Suprapubic skin (tissue), 4 donors: ENCODE data around the gene ZDHHC14. TPM values are rescaled to one million over a fixed set of nuclear protein-coding genes. Genes with fewer than 3 reads are reported as not detected.
"Not testable (repeated sequence)": the region's sequence is repeated elsewhere in the genome, so short reads cannot be mapped to it uniquely, and the experiment has no call there.

Experiments
- DNase-seq, 2 donors: peaks; one replicate each; pipeline ENCODE4 v3.0.0-alpha.2; 2019; ENCODE audit warnings: low spot score in 2 of 2
- H3K27ac ChIP-seq: fragments of 200-600 bp; sonication (generic); one replicate; pipeline ENCODE4 v1.5.1; 2019
- H3K27me3 ChIP-seq: fragments of 200-600 bp; sonication (generic); one replicate; pipeline ENCODE4 v1.5.1; 2019
- H3K36me3 ChIP-seq: fragments of 200-600 bp; sonication (generic); one replicate; pipeline ENCODE4 v1.5.1; 2019
- H3K4me1 ChIP-seq: fragments of 200-600 bp; sonication (generic); one replicate; pipeline ENCODE4 v1.5.1; 2019
- H3K4me3 ChIP-seq: fragments of 200-600 bp; sonication (generic); one replicate; pipeline ENCODE4 v1.5.1; 2019; ENCODE audit warnings: mild to moderate bottlenecking
- H3K9me3 ChIP-seq: fragments of 200-600 bp; sonication (generic); one replicate; pipeline ENCODE4 v1.5.1; 2019
- EP300 ChIP-seq: sonication (generic); formaldehyde crosslinking; IDR thresholded peaks from one replicate; pipeline ENCODE4 v1.6.1; 2017; ENCODE audit warnings: antibody characterized with exemption
- POLR2A ChIP-seq, 2 donors: fragments of 450-650 bp; IDR thresholded peaks; one replicate each; pipeline ENCODE4 v1.6.1; 2017; ENCODE audit warnings: antibody characterized with exemption in 2 of 2, mild to moderate bottlenecking in 2 of 2, moderate library complexity in 2 of 2
- POLR2AphosphoS5 ChIP-seq, 3 donors: sonication (generic); formaldehyde crosslinking; IDR thresholded peaks; one replicate each; pipeline ENCODE4 v1.6.1; 2017; ENCODE audit warnings: antibody characterized with exemption in 3 of 3
- WGBS: methylation state at CpG from one replicate; pipeline ENCODE4 v1.1.5; 2018; 5-methylcytosine and 5-hydroxymethylcytosine counted together
- total RNA-seq, 4 donors: library from RNA; depleted of rRNA; stranded (reverse); fragments of >200 nt; gene quantifications; one replicate each; pipeline ENCODE4 v1.1.0, GENCODE V29; 2016
- TF ChIP-seq, protein P1 (sequence below), 2 donors: fragments of 200-600 bp in 1 of 2; fragments of 450-650 bp in 1 of 2; sonication (generic) in 1 of 2; IDR thresholded peaks; one replicate each; pipeline ENCODE4 v1.5.1; 2016 to 2019; ENCODE audit warnings: antibody characterized with exemption in 2 of 2, mild to moderate bottlenecking in 1 of 2, moderate library complexity in 1 of 2

Gene ZDHHC14
- total RNA-seq, 4 donors from 2014 or later: 4.3 to 9.9 (median 7.7) TPM

DNA sequence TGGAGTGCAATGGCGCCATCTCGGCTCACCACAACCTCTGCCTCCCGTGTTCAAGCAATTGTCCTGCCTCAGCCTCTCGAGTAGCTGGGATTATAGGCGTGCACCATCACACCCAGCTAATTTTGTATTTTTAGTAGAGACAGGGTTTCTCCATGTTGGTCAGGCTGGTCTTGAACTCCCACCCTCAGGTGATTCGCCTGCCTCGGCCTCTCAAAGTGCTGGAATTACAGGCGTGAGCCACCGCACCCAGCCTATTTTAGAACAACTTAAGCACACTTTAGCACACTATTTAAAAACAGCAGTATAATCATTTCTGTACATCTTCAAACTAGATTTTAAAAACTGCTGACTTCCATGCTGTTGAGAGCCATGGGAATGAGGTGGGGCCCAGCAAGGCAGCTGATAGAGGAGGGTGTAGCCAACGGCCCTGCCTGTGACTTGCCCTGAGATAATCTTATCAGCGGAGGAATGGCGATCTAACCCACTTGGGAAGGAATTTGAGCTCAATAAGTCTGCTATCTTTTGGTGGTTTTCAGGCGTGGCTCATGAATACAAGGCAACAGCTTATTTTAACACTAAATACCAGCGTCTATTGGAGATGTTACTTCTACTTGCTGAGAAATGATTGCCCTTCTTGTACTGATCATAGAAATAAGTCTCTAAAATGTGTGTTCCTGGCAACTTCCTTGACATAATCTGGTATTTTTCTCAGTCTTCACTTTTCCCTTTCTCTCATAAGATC, 12.1 kb downstream of the ZDHHC14 start:
- Histone ChIP-seq H3K27me3 (no peaks in the 10 kb centered on the region), H3K4me3 (no peak overlapping the region), H3K27ac (no peak overlapping the region), H3K36me3 (no peaks in the 10 kb centered on the region), H3K4me1 (no peaks in the 10 kb centered on the region), H3K9me3 (no peaks in the 10 kb centered on the region)
- TF ChIP-seq EP300 (no peak), POLR2A (IDR thresholded peaks at IDR 0.05) (no peak)
- DNase-seq: no peak
- WGBS: 82% methylated on average over 14 of the region's 14 CpGs

DNA sequence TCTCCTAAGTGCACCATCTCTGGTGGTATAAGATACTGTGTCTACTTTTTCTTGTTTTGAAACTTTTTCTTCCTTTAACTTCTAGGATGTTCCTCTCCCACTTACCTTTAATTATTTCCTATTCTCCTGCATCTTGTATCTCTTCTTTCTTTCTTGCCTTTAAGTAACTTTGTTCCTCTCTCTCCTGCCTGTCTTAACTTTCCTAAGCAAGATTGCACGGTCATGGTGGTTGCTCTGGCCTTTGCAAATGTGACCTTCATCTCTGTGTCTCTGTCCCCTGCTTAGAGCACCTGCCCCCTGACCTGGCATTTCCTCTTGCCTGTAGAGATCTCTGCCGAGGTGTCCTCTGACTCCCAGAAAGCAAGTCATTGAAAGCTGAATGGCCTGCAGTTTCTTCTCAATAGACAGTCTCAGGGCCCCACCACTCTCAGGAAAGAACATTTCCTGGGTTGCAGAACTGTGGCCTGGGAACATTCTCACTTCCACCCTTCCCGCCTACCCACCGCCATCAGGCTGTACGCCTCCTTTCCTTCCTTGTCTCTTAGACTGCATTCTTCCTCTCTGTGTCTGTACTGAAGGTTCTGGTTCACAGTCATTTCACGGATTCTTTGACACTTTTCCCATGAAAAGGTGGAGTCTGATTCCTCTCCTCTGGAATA, 12.8 kb downstream of the ZDHHC14 start:
- 79% methylated on average over 6 of the region's 6 CpGs for WGBS
- Histone ChIP-seq H3K9me3 (no peaks in the 10 kb centered on the region), H3K4me1 (no peaks in the 10 kb centered on the region), H3K27ac (no peak overlapping the region), H3K36me3 (no peaks in the 10 kb centered on the region), H3K4me3 (no peak overlapping the region), H3K27me3 (no peaks in the 10 kb centered on the region)
- no peak for TF ChIP-seq POLR2A (IDR thresholded peaks at IDR 0.05)
- TF ChIP-seq, protein P1, sequence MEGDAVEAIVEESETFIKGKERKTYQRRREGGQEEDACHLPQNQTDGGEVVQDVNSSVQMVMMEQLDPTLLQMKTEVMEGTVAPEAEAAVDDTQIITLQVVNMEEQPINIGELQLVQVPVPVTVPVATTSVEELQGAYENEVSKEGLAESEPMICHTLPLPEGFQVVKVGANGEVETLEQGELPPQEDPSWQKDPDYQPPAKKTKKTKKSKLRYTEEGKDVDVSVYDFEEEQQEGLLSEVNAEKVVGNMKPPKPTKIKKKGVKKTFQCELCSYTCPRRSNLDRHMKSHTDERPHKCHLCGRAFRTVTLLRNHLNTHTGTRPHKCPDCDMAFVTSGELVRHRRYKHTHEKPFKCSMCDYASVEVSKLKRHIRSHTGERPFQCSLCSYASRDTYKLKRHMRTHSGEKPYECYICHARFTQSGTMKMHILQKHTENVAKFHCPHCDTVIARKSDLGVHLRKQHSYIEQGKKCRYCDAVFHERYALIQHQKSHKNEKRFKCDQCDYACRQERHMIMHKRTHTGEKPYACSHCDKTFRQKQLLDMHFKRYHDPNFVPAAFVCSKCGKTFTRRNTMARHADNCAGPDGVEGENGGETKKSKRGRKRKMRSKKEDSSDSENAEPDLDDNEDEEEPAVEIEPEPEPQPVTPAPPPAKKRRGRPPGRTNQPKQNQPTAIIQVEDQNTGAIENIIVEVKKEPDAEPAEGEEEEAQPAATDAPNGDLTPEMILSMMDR (IDR thresholded peaks at IDR 0.05): no peak
- TF ChIP-seq EP300: no peak
- no peak for TF ChIP-seq POLR2AphosphoS5 (IDR thresholded peaks at IDR 0.05)
- DNase-seq: no peak

GRCh38 chr6:157395199-157395598, 14.2 kb downstream of the ZDHHC14 start:
- not testable (repeated sequence) for DNase-seq, H3K9me3 ChIP-seq, H3K27ac ChIP-seq, H3K27me3 ChIP-seq, H3K4me3 ChIP-seq, H3K36me3 ChIP-seq, H3K4me1 ChIP-seq
- 99% methylated on average over 11 of the region's 11 CpGs for WGBS

- no peaks in the 10 kb centered on the region for H3K27me3 ChIP-seq
- H3K4me1 ChIP-seq: no peaks in the 10 kb centered on the region
- H3K36me3 ChIP-seq: no peaks in the 10 kb centered on the region
- TF ChIP-seq, protein P1 (IDR thresholded peaks at IDR 0.05): no peak
- TF ChIP-seq EP300 (no peak), POLR2AphosphoS5 (IDR thresholded peaks at IDR 0.05) (no peak), POLR2A (IDR thresholded peaks at IDR 0.05) (no peak)
- H3K27ac ChIP-seq: no peak overlapping the region
- 96% methylated on average over 3 of the region's 3 CpGs for WGBS
- no peak overlapping the region for H3K4me3 ChIP-seq
- no peak for DNase-seq
- H3K9me3 ChIP-seq: no peaks in the 10 kb centered on the region
These were observed 15.0 kb downstream of the ZDHHC14 start for GRCh38 chr6:157396026-157396425.

- H3K9me3 ChIP-seq: no peaks in the 10 kb centered on the region
- DNase-seq: no peak
- no peak for TF ChIP-seq POLR2A (IDR thresholded peaks at IDR 0.05)
- TF ChIP-seq, protein P1 (IDR thresholded peaks at IDR 0.05): no peak
- TF ChIP-seq POLR2AphosphoS5 (IDR thresholded peaks at IDR 0.05): no peak
- no peak for TF ChIP-seq EP300
- H3K27me3 ChIP-seq: no peaks in the 10 kb centered on the region
- no peak overlapping the region for H3K4me3 ChIP-seq
- no peak overlapping the region for H3K27ac ChIP-seq
- WGBS: 94% methylated on average over 9 of the region's 9 CpGs
- no peaks in the 10 kb centered on the region for H3K4me1 ChIP-seq
- no peaks in the 10 kb centered on the region for H3K36me3 ChIP-seq
These were observed 16.7 kb downstream of the ZDHHC14 start for GRCh38 chr6:157397660-157398059.

- TF ChIP-seq, protein P1 (IDR thresholded peaks at IDR 0.05): no peak
- TF ChIP-seq EP300 (no peak), POLR2A (IDR thresholded peaks at IDR 0.05) (no peak), POLR2AphosphoS5 (IDR thresholded peaks at IDR 0.05) (no peak)
- H3K9me3 ChIP-seq: no peaks in the 10 kb centered on the region
- H3K36me3 ChIP-seq: no peaks in the 10 kb centered on the region
- no peak for DNase-seq
- H3K4me1 ChIP-seq: no peaks in the 10 kb centered on the region
- no peak overlapping the region for H3K27ac ChIP-seq
- H3K27me3 ChIP-seq: no peaks in the 10 kb centered on the region
- no peak overlapping the region for H3K4me3 ChIP-seq
- 88% methylated on average over 2 of the region's 2 CpGs for WGBS
These were observed 17.2 kb downstream of the ZDHHC14 start for GRCh38 chr6:157398151-157398550.
